Right lobe of liver (tissue), 4 donors: ENCODE measurements around the gene DAPK1.

Experiments
- CTCF ChIP-seq, 4 donors: fragments of 200-600 bp in 3 of 4; fragments of 450-650 bp in 1 of 4; IDR thresholded peaks; one replicate each; pipeline versions ENCODE4 v1.5.1 to v1.8.0; 2016 to 2022; ENCODE audit warnings: antibody characterized with exemption in 4 of 4, mild to moderate bottlenecking in 2 of 4
- POLR2A ChIP-seq: fragments of 450-650 bp; IDR thresholded peaks from one replicate; pipeline ENCODE4 v1.6.1; 2017; ENCODE audit warnings: antibody characterized with exemption, mild to moderate bottlenecking
- donor health status: DM: no; HTN: no; CAD: no.
- donor health status: DM: no; HTN: no; CAD: no.
- donor health status: DM: no; HTN: yes; CAD: no.

- no peak for TF ChIP-seq CTCF (IDR thresholded peaks at IDR 0.05)
- no peak for TF ChIP-seq POLR2A
Observed at GRCh38 chr9:87569008-87569509, 71.4 kb downstream of the DAPK1 start.
